GM19452 (cell line): ENCODE measurements around the gene KLHL26.

ENCODE experiments used
- ATAC-seq: cut with Tn5 transposase; IDR thresholded peaks from one replicate; pipeline ENCODE4 v1.9.1; 2021; ENCODE audit not compliant: unreplicated experiment

Gene KLHL26

GRCh38 chr19:18646535-18647370 lies 9.9 kb downstream of the KLHL26 start:
- no peak for ATAC-seq

- ATAC-seq = no peak
These were observed 10.5 kb downstream of the KLHL26 start for GRCh38 chr19:18647371-18647767.

GRCh38 chr19:18647807-18648206 lies 11.0 kb downstream of the KLHL26 start:
- ATAC-seq = no peak

GRCh38 chr19:18648973-18649315 lies 12.1 kb downstream of the KLHL26 start:
- ATAC-seq = no peak

- ATAC-seq = no peak
These were observed 12.7 kb downstream of the KLHL26 start for GRCh38 chr19:18649371-18650020.

GRCh38 chr19:18650021-18650390 lies 13.2 kb downstream of the KLHL26 start:
- no peak for ATAC-seq

GRCh38 chr19:18650468-18651041 lies 13.7 kb downstream of the KLHL26 start:
- no peak for ATAC-seq

- ATAC-seq = no peak
These were observed 14.5 kb downstream of the KLHL26 start for GRCh38 chr19:18651300-18651699.

- no peak for ATAC-seq
These were observed 14.9 kb downstream of the KLHL26 start for GRCh38 chr19:18651733-18652132.

- ATAC-seq = no peak
These were observed 17.0 kb downstream of the KLHL26 start for GRCh38 chr19:18653853-18654252.

GRCh38 chr19:18654469-18654868 lies 17.6 kb downstream of the KLHL26 start:
- ATAC-seq = no peak

- ATAC-seq = no peak
These were observed 18.5 kb downstream of the KLHL26 start for GRCh38 chr19:18655173-18655844.

GRCh38 chr19:18656337-18657086 lies 19.7 kb downstream of the KLHL26 start:
- no peak for ATAC-seq

GRCh38 chr19:18657590-18658365 lies 20.9 kb downstream of the KLHL26 start:
- no peak for ATAC-seq

- no peak for ATAC-seq
These were observed 21.6 kb downstream of the KLHL26 start for GRCh38 chr19:18658366-18658855.

GRCh38 chr19:18659281-18660050 lies 22.6 kb downstream of the KLHL26 start:
- no peak for ATAC-seq

GRCh38 chr19:18660051-18660910 lies 23.5 kb downstream of the KLHL26 start:
- no peak for ATAC-seq

GRCh38 chr19:18660939-18661670 lies 24.3 kb downstream of the KLHL26 start:
- ATAC-seq = no peak
